Keratinocyte (primary cell): Measurements from ENCODE around the gene TSHZ2. TPM values are rescaled to one million over a fixed set of nuclear protein-coding genes. Genes with fewer than 3 reads are reported as not detected.

Experiments used
- DNase-seq: peaks from one replicate; pipeline ENCODE4 v3.0.0-alpha.2; 2011; ENCODE audit warnings: low read depth, missing footprints, low spot score
- FAIRE-seq: peaks from 2 replicates; lab custom pipeline; 2011; peaks lifted over from hg19 to GRCh38; lab: Jason Lieb, UNC
- H2AFZ ChIP-seq: 2 replicates; pipeline ENCODE4 v1.6.0; 2012; ENCODE audit warnings: low read length, control low read depth, inconsistent platforms; ENCODE audit not compliant: control insufficient read depth
- H3K27ac ChIP-seq: 2 replicates; pipeline ENCODE4 v1.5.1; 2011; ENCODE audit warnings: low read length; ENCODE audit not compliant: control insufficient read depth, insufficient read depth
- H3K27me3 ChIP-seq: 3 replicates; pipeline ENCODE4 v1.6.0; 2011; ENCODE audit warnings: low read length; ENCODE audit not compliant: control insufficient read depth, insufficient read depth; ENCODE audit errors: extremely low read depth
- H3K36me3 ChIP-seq, 2 experiments: 2 replicates in 1 of 2; 3 replicates in 1 of 2; pipeline ENCODE4 v1.5.1; 2011; ENCODE audit warnings: low read length in 2 of 2, mild to moderate bottlenecking in 1 of 2; ENCODE audit not compliant: control insufficient read depth in 2 of 2, insufficient read depth in 2 of 2; ENCODE audit errors: extremely low read depth in 1 of 2
- H3K4me1 ChIP-seq: 3 replicates; pipeline ENCODE4 v1.5.1; 2011; ENCODE audit warnings: low read length; ENCODE audit not compliant: control insufficient read depth, insufficient read depth; ENCODE audit errors: extremely low read depth
- H3K4me2 ChIP-seq: 3 replicates; pipeline ENCODE4 v1.6.0; 2011; ENCODE audit warnings: low read depth, low read length; ENCODE audit not compliant: control insufficient read depth, insufficient read depth; ENCODE audit errors: extremely low read depth
- H3K4me3 ChIP-seq, 3 experiments: fragments of 200-600 bp in 1 of 3; sonication (generic) in 1 of 3; 2 replicates in 2 of 3; 3 replicates in 1 of 3; pipeline ENCODE4 v1.5.1; 2011 to 2016; ENCODE audit warnings: low read length in 3 of 3, mild to moderate bottlenecking in 3 of 3, control low read depth in 2 of 3, inconsistent platforms in 1 of 3, low read depth in 1 of 3, mixed read lengths in 1 of 3, mixed run types in 1 of 3, moderate library complexity in 1 of 3; ENCODE audit not compliant: control insufficient read depth in 2 of 3, insufficient read depth in 2 of 3; ENCODE audit errors: extremely low read depth in 1 of 3
- H3K79me2 ChIP-seq: 2 replicates; pipeline ENCODE4 v1.6.0; 2012; ENCODE audit warnings: low read length; ENCODE audit not compliant: control insufficient read depth, insufficient read depth
- H3K9ac ChIP-seq: 3 replicates; pipeline ENCODE4 v1.6.0; 2011; ENCODE audit warnings: low read length; ENCODE audit not compliant: control insufficient read depth, insufficient read depth; ENCODE audit errors: extremely low read depth
- H3K9me1 ChIP-seq: 3 replicates; pipeline ENCODE4 v1.6.0; 2011; ENCODE audit warnings: low read length; ENCODE audit not compliant: control insufficient read depth, insufficient read depth; ENCODE audit errors: extremely low read depth
- H3K9me3 ChIP-seq: 2 replicates; pipeline ENCODE4 v1.5.1; 2012; ENCODE audit warnings: low read depth, low read length; ENCODE audit not compliant: control insufficient read depth
- H4K20me1 ChIP-seq: 3 replicates; pipeline ENCODE4 v1.6.0; 2011; ENCODE audit warnings: low read length; ENCODE audit not compliant: control insufficient read depth, insufficient read depth; ENCODE audit errors: extremely low read depth
- EZH2 ChIP-seq: IDR thresholded peaks from one replicate; pipeline ENCODE4 v1.6.1; 2012; ENCODE audit warnings: inconsistent platforms, mild to moderate bottlenecking, low read length, moderate library complexity
- dilution Hi-C: fragments of 300-500 bp; cut with MboI; formaldehyde crosslinking; loops from one replicate; pipeline ENCODE4 v1.7.0; 2020; ENCODE audit warnings: low sequenced_read_pairs; ENCODE audit not compliant: extremely low pct_ligation_motif_present
- polyA plus RNA-seq, 5 experiments: library from polyadenylated mRNA; depleted of rRNA in 3 of 5; stranded (reverse) in 3 of 5; stranded (forward) in 1 of 5; unstranded in 1 of 5; fragments of >200 nt; gene quantifications; 1 replicate in 1 of 5; 2 replicates in 3 of 5; 3 replicates in 1 of 5; pipeline versions ENCODE4 v1.2.1 to v1.2.3, GENCODE V29; 2011 to 2012; ENCODE audit warnings: missing spikeins in 2 of 5, low read depth in 1 of 5, low replicate concordance in 1 of 5
- TF ChIP-seq, protein P1 (sequence below), 3 experiments: IDR thresholded peaks in 1 of 3; conservative IDR thresholded peaks in 1 of 3; optimal IDR thresholded peaks in 1 of 3; 2 replicates in 2 of 3; 3 replicates in 1 of 3; pipeline versions ENCODE3 to v1.5.1; 2011; ENCODE audit warnings: low read length in 3 of 3, mild to moderate bottlenecking in 3 of 3, moderate library complexity in 2 of 3, control low read depth in 1 of 3, inconsistent platforms in 1 of 3; ENCODE audit not compliant: insufficient read depth in 2 of 3; ENCODE audit errors: extremely low read depth in 1 of 3

The TSHZ2 gene
- polyA plus RNA-seq, 1 donor (not counting 4 experiments of a cell fraction or from before 2014, with no cell fraction given) = 1.1 TPM

DNA sequence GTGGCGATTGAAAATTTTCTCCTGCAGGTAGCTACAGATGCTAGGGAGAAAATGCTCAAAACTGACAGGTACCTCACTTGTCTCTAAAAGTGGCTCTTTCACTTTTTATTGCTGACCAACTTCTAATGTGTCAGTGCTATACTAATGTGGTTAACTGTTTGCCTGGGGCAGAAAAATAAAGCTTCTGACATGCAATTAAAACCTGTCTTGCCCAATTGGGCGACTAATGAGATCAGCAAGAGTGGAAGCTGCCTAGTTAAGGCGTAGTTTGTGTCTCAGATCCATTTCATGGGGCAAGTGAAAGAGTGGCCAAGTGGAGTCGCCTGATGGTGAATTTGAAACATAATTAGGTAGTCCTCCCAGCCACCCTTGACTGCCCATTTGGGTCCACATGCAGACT, 193.3 kb downstream of the TSHZ2 start:
- no peaks in the 10 kb centered on the region for H3K9me1 ChIP-seq
- dilution Hi-C loops = no loop called here
- DNase-seq = no peak
- H4K20me1 ChIP-seq = no peaks in the 10 kb centered on the region
- no peak overlapping the region for H3K4me2 ChIP-seq
- FAIRE-seq = no peak
- no peak overlapping the region for H3K27ac ChIP-seq
- H3K4me1 ChIP-seq = peaks cover 15% of the 10 kb centered on the region
- no peak overlapping the region for H3K4me3 ChIP-seq
- no peaks in the 10 kb centered on the region for H3K36me3 ChIP-seq
- no peaks in the 10 kb centered on the region for H3K9me3 ChIP-seq
- H3K27me3 ChIP-seq = peaks cover 3% of the 10 kb centered on the region
- TF ChIP-seq EZH2 = no peak
- TF ChIP-seq, protein P1, sequence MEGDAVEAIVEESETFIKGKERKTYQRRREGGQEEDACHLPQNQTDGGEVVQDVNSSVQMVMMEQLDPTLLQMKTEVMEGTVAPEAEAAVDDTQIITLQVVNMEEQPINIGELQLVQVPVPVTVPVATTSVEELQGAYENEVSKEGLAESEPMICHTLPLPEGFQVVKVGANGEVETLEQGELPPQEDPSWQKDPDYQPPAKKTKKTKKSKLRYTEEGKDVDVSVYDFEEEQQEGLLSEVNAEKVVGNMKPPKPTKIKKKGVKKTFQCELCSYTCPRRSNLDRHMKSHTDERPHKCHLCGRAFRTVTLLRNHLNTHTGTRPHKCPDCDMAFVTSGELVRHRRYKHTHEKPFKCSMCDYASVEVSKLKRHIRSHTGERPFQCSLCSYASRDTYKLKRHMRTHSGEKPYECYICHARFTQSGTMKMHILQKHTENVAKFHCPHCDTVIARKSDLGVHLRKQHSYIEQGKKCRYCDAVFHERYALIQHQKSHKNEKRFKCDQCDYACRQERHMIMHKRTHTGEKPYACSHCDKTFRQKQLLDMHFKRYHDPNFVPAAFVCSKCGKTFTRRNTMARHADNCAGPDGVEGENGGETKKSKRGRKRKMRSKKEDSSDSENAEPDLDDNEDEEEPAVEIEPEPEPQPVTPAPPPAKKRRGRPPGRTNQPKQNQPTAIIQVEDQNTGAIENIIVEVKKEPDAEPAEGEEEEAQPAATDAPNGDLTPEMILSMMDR (optimal IDR thresholded peaks at IDR 0.05 in 1 of 3, IDR thresholded peaks at IDR 0.05 in 1 of 3, conservative IDR thresholded peaks at IDR 0.05 in 1 of 3; ENCODE audit: extremely low read depth in 1 of 3, insufficient read depth in 2 of 3, low read length in 3 of 3) = no peak
- no peaks in the 10 kb centered on the region for H3K79me2 ChIP-seq
- H3K9ac ChIP-seq = no peak overlapping the region
- H2AFZ ChIP-seq = no peak overlapping the region

DNA sequence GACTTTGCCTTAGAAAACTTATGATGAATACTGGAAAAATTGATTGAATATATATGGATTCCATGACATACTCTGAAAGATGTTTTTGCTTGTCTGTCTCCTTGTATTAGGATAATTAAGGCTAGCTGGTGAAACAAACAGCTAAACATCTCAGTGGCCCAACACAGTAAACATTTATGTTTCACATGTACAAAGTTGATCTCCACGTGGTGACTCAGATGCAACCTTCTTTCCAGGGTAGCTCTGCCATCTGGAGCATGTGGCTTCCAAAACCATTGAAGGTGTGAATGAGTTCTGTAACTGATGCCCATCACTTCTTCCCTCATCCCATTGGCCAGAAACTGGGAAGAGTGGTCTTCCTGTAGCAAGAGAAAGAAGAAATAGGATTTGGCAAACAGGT, 196.3 kb downstream of the TSHZ2 start:
- no peaks in the 10 kb centered on the region for H3K36me3 ChIP-seq
- H3K4me3 ChIP-seq = no peak overlapping the region
- FAIRE-seq (no peak), DNase-seq (no peak)
- peaks cover 3% of the 10 kb centered on the region for H3K27me3 ChIP-seq
- dilution Hi-C loops = no loop called here
- H3K4me2 ChIP-seq = no peak overlapping the region
- H3K9ac ChIP-seq = no peak overlapping the region
- H3K4me1 ChIP-seq = no peaks in the 10 kb centered on the region
- TF ChIP-seq EZH2 = no peak
- TF ChIP-seq, protein P1 (optimal IDR thresholded peaks at IDR 0.05 in 1 of 3, IDR thresholded peaks at IDR 0.05 in 1 of 3, conservative IDR thresholded peaks at IDR 0.05 in 1 of 3; ENCODE audit: extremely low read depth in 1 of 3, insufficient read depth in 2 of 3, low read length in 3 of 3) = no peak
- H3K27ac ChIP-seq = no peak overlapping the region
- no peaks in the 10 kb centered on the region for H3K79me2 ChIP-seq
- no peak overlapping the region for H2AFZ ChIP-seq
- H3K9me1 ChIP-seq = no peaks in the 10 kb centered on the region
- H4K20me1 ChIP-seq = no peaks in the 10 kb centered on the region
- no peaks in the 10 kb centered on the region for H3K9me3 ChIP-seq
